H1 (cell line): ENCODE results near the gene H1-8. TPM values are rescaled to one million over a fixed set of nuclear protein-coding genes. Genes with fewer than 3 reads are reported as not detected.

ENCODE experiments used
- CTCF ChIA-PET: fragments of 300-600 bp; sonication (Branson Sonifier 250); formaldehyde crosslinking; loops from one replicate; lab custom pipeline; 2021; ENCODE audit not compliant: partially characterized antibody; lab: Charles Lee
- POLR2A ChIA-PET: fragments of 300-600 bp; sonication (Branson Sonifier 250); formaldehyde crosslinking; loops from one replicate; lab custom pipeline; 2021; ENCODE audit warnings: inconsistent platforms; ENCODE audit not compliant: partially characterized antibody; lab: Charles Lee
- DNase-seq, 2 experiments: peaks; one replicate each; pipeline versions ENCODE4 v3.0.0 to v3.0.0-alpha.2; 2010 to 2022; ENCODE audit warnings: low spot score in 2 of 2, low read depth in 1 of 2, mixed read lengths in 1 of 2
- FAIRE-seq: peaks from 2 replicates; lab custom pipeline; 2011; peaks lifted over from hg19 to GRCh38; lab: Jason Lieb, UNC
- H2AFZ ChIP-seq: 2 replicates; pipeline ENCODE4 v1.8.1; 2012; ENCODE audit warnings: low read length, inconsistent platforms
- H2AK5ac ChIP-seq: 2 replicates; pipeline ENCODE4 v1.6.1; 2013; ENCODE audit warnings: low read depth, low read length
- H2BK120ac ChIP-seq: replicated peaks from 2 replicates; pipeline ENCODE3; 2013; ENCODE audit warnings: low read depth, low read length, inconsistent platforms
- H2BK12ac ChIP-seq: 2 replicates; pipeline ENCODE4 v1.6.1; 2013; ENCODE audit warnings: low read depth, low read length
- H2BK15ac ChIP-seq: 2 replicates; pipeline ENCODE4 v1.6.1; 2013; ENCODE audit warnings: low read length
- H2BK20ac ChIP-seq: 2 replicates; pipeline ENCODE4 v1.6.1; 2013; ENCODE audit warnings: low read length
- H2BK5ac ChIP-seq: 2 replicates; pipeline ENCODE4 v1.6.1; 2013; ENCODE audit warnings: low read depth, low read length
- H3K14ac ChIP-seq: 2 replicates; pipeline ENCODE4 v1.6.1; 2013; ENCODE audit warnings: inconsistent platforms; ENCODE audit not compliant: insufficient read length
- H3K18ac ChIP-seq: 2 replicates; pipeline ENCODE4 v1.6.1; 2013; ENCODE audit warnings: low read length; ENCODE audit errors: extremely low read depth
- H3K23ac ChIP-seq: 2 replicates; pipeline ENCODE4 v1.6.1; 2013; ENCODE audit warnings: inconsistent platforms; ENCODE audit not compliant: insufficient read length
- H3K23me2 ChIP-seq: 2 replicates; pipeline ENCODE4 v1.6.1; 2013; ENCODE audit warnings: low read depth, low read length
- H3K27ac ChIP-seq: 2 replicates; pipeline ENCODE4 v1.6.1; 2011; ENCODE audit warnings: low read depth, low read length, inconsistent platforms
- H3K27me3 ChIP-seq, 4 experiments: replicated peaks in 1 of 4; 1 replicate in 1 of 4; 2 replicates in 3 of 4; pipeline versions ENCODE4 v1.6.1 to v1.8.1; 2011 to 2013; ENCODE audit warnings: low read length in 3 of 4, mild to moderate bottlenecking in 3 of 4, inconsistent platforms in 2 of 4, mixed read lengths in 2 of 4, moderate library complexity in 1 of 4; ENCODE audit not compliant: control insufficient read depth in 3 of 4, insufficient read depth in 3 of 4; ENCODE audit errors: extremely low read depth in 1 of 4
- H3K36me3 ChIP-seq, 4 experiments: 2 replicates each; pipeline versions ENCODE4 v1.6.1 to v1.8.1; 2011 to 2013; ENCODE audit warnings: mild to moderate bottlenecking in 4 of 4, low read length in 3 of 4, moderate library complexity in 2 of 4, control low read depth in 1 of 4, inconsistent platforms in 1 of 4; ENCODE audit not compliant: insufficient read depth in 4 of 4, control insufficient read depth in 2 of 4
- H3K4ac ChIP-seq: replicated peaks from 2 replicates; pipeline ENCODE3; 2013; ENCODE audit warnings: low read length, low read depth, mixed read lengths, inconsistent platforms; ENCODE audit not compliant: insufficient read length
- H3K4me1 ChIP-seq, 4 experiments: replicated peaks in 1 of 4; 1 replicate in 1 of 4; 2 replicates in 3 of 4; pipeline versions ENCODE4 v1.6.1 to v1.8.1; 2011 to 2013; ENCODE audit warnings: low read length in 3 of 4, inconsistent platforms in 2 of 4, mixed read lengths in 1 of 4; ENCODE audit not compliant: insufficient read depth in 4 of 4, control insufficient read depth in 3 of 4
- H3K4me2 ChIP-seq, 2 experiments: 2 replicates each; pipeline versions ENCODE4 v1.6.1 to v1.8.1; 2011 to 2013; ENCODE audit warnings: low read depth in 2 of 2, low read length in 2 of 2, control low read depth in 1 of 2, inconsistent platforms in 1 of 2, mild to moderate bottlenecking in 1 of 2; ENCODE audit not compliant: insufficient read depth in 1 of 2
- H3K4me3 ChIP-seq, 4 experiments: fragments of 200-600, 300-600 bp in 1 of 4; sonication (generic), shearing (Covaris generic), sonication (Bioruptor Twin) in 1 of 4; 2 replicates each; pipeline versions ENCODE4 v1.5.1 to v1.8.1; 2011 to 2016; ENCODE audit warnings: low read length in 4 of 4, low read depth in 3 of 4, control low read depth in 2 of 4, inconsistent platforms in 2 of 4, mild to moderate bottlenecking in 2 of 4, mixed read lengths in 1 of 4, moderate library complexity in 1 of 4; ENCODE audit not compliant: insufficient read depth in 2 of 4; ENCODE audit errors: extremely low read depth in 1 of 4
- H3K56ac ChIP-seq: replicated peaks from 2 replicates; pipeline ENCODE3; 2013; ENCODE audit warnings: low read depth, mild to moderate bottlenecking, mixed read lengths, low read length, inconsistent platforms; ENCODE audit not compliant: insufficient read length
- H3K79me1 ChIP-seq: 2 replicates; pipeline ENCODE4 v1.6.1; 2013; ENCODE audit warnings: low read depth, low read length, control low read depth
- H3K79me2 ChIP-seq, 2 experiments: 2 replicates each; pipeline versions ENCODE4 v1.6.1 to v1.8.1; 2012 to 2013; ENCODE audit warnings: low read length in 2 of 2, mild to moderate bottlenecking in 2 of 2, inconsistent platforms in 1 of 2; ENCODE audit not compliant: insufficient read depth in 2 of 2, control insufficient read depth in 1 of 2
- H3K9ac ChIP-seq, 4 experiments: replicated peaks in 1 of 4; 1 replicate in 1 of 4; 2 replicates in 3 of 4; pipeline versions ENCODE4 v1.6.1 to v1.8.1; 2011 to 2013; ENCODE audit warnings: low read depth in 3 of 4, low read length in 3 of 4, control low read depth in 2 of 4, mild to moderate bottlenecking in 2 of 4, moderate library complexity in 2 of 4, inconsistent platforms in 1 of 4; ENCODE audit errors: extremely low read depth in 1 of 4
- H3K9me3 ChIP-seq, 2 experiments: 2 replicates each; pipeline versions ENCODE4 v1.6.1 to v1.8.1; 2012 to 2013; ENCODE audit warnings: mild to moderate bottlenecking in 2 of 2, moderate library complexity in 2 of 2, control low read depth in 1 of 2, inconsistent platforms in 1 of 2, low read depth in 1 of 2, low read length in 1 of 2, mixed read lengths in 1 of 2; ENCODE audit not compliant: insufficient read depth in 2 of 2
- H4K20me1 ChIP-seq, 2 experiments: replicated peaks in 1 of 2; 2 replicates each; pipeline versions ENCODE3 to v1.8.1; 2011 to 2013; ENCODE audit warnings: inconsistent platforms in 2 of 2, low read length in 2 of 2, mild to moderate bottlenecking in 1 of 2; ENCODE audit not compliant: insufficient read depth in 2 of 2, control insufficient read depth in 1 of 2
- H4K5ac ChIP-seq: 2 replicates; pipeline ENCODE4 v1.6.1; 2013; ENCODE audit warnings: low read length, low read depth, mixed read lengths, inconsistent platforms; ENCODE audit not compliant: insufficient read length
- H4K8ac ChIP-seq: 2 replicates; pipeline ENCODE4 v1.8.0; 2013; ENCODE audit warnings: mild to moderate bottlenecking, moderate library complexity, low read length, inconsistent platforms; ENCODE audit not compliant: insufficient read depth; ENCODE audit errors: extremely low read depth
- H4K91ac ChIP-seq: replicated peaks from 2 replicates; pipeline ENCODE3; 2013; ENCODE audit warnings: low read length, mixed read lengths, inconsistent platforms; ENCODE audit not compliant: insufficient read length
- CEBPB ChIP-seq: IDR thresholded peaks from 2 replicates; pipeline ENCODE4 v1.6.1; 2012; ENCODE audit warnings: low read depth, low read length
- PHF8 ChIP-seq: fragments of 200-600 bp; sonication (generic); conservative IDR thresholded peaks from 2 replicates; pipeline ENCODE4 v1.7.1; 2012; ENCODE audit warnings: low read depth, mild to moderate bottlenecking, inconsistent platforms, low read length, moderate library complexity
- WGBS, 2 experiments: shearing (Covaris generic) in 1 of 2; methylation state at CpG; one replicate each; pipeline versions ENCODE4 v1.1.6 to v1.1.7; 2013 to 2015; ENCODE audit warnings: low lambda C conversion rate in 2 of 2, mixed read lengths in 2 of 2, inconsistent platforms in 1 of 2, low coverage in 1 of 2, missing lambda C conversion rate in 1 of 2; ENCODE audit not compliant: insufficient replicate concordance in 2 of 2, insufficient coverage in 1 of 2, insufficient read length in 1 of 2; ENCODE audit errors: extremely low coverage in 1 of 2, missing lambda C conversion rate in 1 of 2; 5-methylcytosine and 5-hydroxymethylcytosine counted together
- polyA plus RNA-seq, 7 experiments: library from polyadenylated mRNA; depleted of rRNA in 3 of 7; stranded (reverse) in 5 of 7; unstranded in 2 of 7; fragments of >200 nt in 5 of 7; fragments of 200-250 nt in 2 of 7; gene quantifications; 1 replicate in 5 of 7; 2 replicates in 1 of 7; 4 replicates in 1 of 7; pipeline versions ENCODE4 v1.2.1 to v1.2.3, GENCODE V29; 2011 to 2013; ENCODE audit warnings: missing spikeins in 2 of 7, mixed read lengths in 2 of 7
- total RNA-seq: library from RNA; stranded (reverse); fragmentation: NEBNext Ultra II Directional; extraction: Animal tissue kit (Norgen Biotek cat#: 25700); gene quantifications from 2 replicates; pipeline ENCODE4 v1.2.1, GENCODE V29; 2021

The H1-8 gene
- total and polyA plus RNA-seq, 2 of the 8 experiments (the other 6 are each of a cell fraction or from before 2014, with no cell fraction given), result not detected

DNA sequence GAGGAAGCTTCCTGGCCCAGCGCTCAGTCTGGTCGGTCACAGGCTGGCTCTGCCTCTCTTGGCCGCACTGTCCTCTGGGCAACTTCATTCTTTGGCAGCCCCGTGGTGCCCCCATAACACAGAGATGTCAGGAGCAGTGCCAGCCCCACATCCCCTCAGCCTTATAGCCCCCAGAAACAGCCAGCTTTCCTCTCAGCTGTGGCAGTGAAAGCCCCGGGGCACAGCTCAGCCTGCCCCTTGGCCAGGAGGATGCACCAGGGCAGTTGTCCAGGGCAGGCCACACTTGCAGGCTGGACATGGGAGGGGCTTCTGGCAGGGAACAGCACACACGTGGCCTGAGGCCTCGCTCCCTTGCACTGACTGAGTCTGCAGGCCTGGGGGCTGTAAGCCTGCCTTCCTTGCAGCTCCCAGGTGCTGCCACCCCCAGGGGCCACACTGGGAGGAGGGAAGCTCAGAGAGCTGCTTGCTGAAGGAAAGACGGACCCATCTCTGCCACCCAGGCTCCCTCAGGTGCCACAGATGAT is 24.9 kb upstream of the H1-8 start:
- FAIRE-seq, result no peak
- no peak overlapping the region for H4K5ac ChIP-seq
- no peak overlapping the region for H3K23ac ChIP-seq
- no peak overlapping the region for H3K4ac ChIP-seq
- H3K9me3 ChIP-seq, result no peaks in the 10 kb centered on the region
- H3K23me2 ChIP-seq, result no peaks in the 10 kb centered on the region
- no peaks in the 10 kb centered on the region; a peak in 1 of 7 replicates for H3K4me1 ChIP-seq
- no peaks in the 10 kb centered on the region for H3K79me1 ChIP-seq
- no peak overlapping the region for H3K4me3 ChIP-seq
- no peak overlapping the region for H4K91ac ChIP-seq
- H3K36me3 ChIP-seq, result no peaks in the 10 kb centered on the region; a peak in 2 of 8 replicates
- H3K9ac ChIP-seq, result no peak overlapping the region
- no peaks in the 10 kb centered on the region for H3K27me3 ChIP-seq
- no peak for DNase-seq
- H3K27ac ChIP-seq, result no peak overlapping the region
- H4K8ac ChIP-seq, result no peak overlapping the region
- no peak overlapping the region for H2AFZ ChIP-seq
- ChIA-PET CTCF (interaction anchor here (1.0 to 2.1 kb wide), 7 partner anchors 9 to 88 kb away, joined by 3 to 9 read pairs (median 4); partner anchors contain the start of gene PLXND1), POLR2A (interaction anchor here (1.1 to 2.8 kb wide), 2 partner anchors 9 to 31 kb away, joined by 3 to 12 read pairs; partner anchors contain the start of gene RHO)
- no peak overlapping the region for H2BK120ac ChIP-seq
- H3K14ac ChIP-seq, result no peak overlapping the region
- no peak overlapping the region for H3K18ac ChIP-seq
- H3K79me2 ChIP-seq, result no peaks in the 10 kb centered on the region
- WGBS, 2 experiments, result 89% methylated on average over 8 of the region's 8 CpGs; no CpG with 5 or more reads in 1 of the 2 experiments
- H2BK12ac ChIP-seq, result no peak overlapping the region
- H4K20me1 ChIP-seq, result no peaks in the 10 kb centered on the region
- no peak overlapping the region for H2BK15ac ChIP-seq
- no peak overlapping the region for H3K4me2 ChIP-seq
- no peak overlapping the region for H3K56ac ChIP-seq
- no peak overlapping the region for H2AK5ac ChIP-seq
- no peak overlapping the region for H2BK20ac ChIP-seq
- no peak overlapping the region for H2BK5ac ChIP-seq
- TF ChIP-seq CEBPB (no peak), PHF8 (no peak)
